HG02610 (cell line): ENCODE results near the gene S100A12.

Experiments used
- ATAC-seq: cut with Tn5 transposase; IDR thresholded peaks from one replicate; pipeline ENCODE4 v1.9.1; 2021; ENCODE audit warnings: mild to moderate bottlenecking, moderate library complexity; ENCODE audit not compliant: unreplicated experiment

Gene S100A12

DNA sequence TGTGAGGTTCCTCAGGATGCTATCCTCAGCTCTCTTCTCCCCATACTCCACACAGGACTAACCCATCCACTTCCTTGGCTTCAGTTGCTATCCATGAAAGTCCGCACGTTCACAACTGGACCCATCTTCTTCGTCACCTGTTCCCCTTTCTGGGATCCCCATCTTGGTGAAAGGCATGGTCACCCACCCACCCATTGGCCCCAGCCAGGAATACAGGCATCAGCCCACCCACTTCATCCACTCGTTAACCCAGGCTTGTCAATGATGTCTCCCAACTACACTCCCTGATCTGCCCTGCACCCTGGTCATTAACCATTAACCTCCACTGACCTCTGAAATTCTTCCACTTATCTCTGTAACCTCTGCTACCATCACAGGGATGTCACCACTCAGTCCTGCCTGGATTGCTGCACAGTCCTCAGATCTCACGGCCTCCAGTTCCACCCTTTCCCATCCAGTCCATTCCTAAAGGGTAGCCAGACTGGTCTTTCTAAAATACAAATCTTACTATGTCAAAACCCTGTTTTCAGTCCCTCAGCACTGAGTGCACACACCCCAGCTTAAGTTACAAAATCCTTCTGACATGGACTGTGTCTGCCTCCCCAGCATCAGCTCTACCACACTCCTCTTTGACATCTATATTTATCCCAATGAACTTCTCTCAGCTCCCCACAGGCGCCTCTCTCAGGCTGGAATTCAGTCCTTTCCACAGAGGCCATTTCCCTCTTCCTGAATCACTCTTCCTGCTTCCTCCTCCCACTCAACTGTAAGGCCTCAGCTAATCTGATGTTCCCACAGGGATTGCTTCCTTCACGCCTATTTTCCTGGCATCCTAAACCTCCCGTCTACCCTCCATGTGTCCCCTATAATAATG is 37.2 kb downstream of the S100A12 start:
- no peak for ATAC-seq

GRCh38 chr1:153336650-153337049 is 38.8 kb downstream of the S100A12 start:
- no peak for ATAC-seq

- ATAC-seq: no peak
Observed at GRCh38 chr1:153333902-153334301, 41.5 kb downstream of the S100A12 start.

DNA sequence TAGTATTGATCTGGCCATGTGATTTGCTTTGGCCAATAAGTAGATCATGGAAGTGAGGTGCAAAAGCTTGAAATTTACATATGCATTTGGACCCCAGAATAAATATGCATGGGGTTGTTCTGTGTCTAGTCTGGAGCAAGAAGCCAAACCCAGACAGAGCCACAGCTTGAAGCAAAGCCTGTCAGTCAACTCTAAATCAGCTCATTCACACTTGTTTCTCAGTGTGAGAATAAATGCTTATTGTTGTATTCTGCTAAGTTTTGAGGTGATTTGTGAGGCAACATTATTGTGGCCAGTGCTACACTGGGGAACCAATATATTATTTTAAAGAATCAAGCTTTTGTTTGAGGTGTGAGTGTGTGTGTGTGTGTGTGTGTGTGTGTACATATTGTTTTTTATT is 50.5 kb downstream of the S100A12 start:
- ATAC-seq: no peak
